HCT116 (cell line): Measurements from ENCODE around the gene DOCK3. TPM values are rescaled to one million over a fixed set of nuclear protein-coding genes. Genes with fewer than 3 reads are reported as not detected.

Experiments
- ATAC-seq: fragments of 200-7000 bp; cut with Tn5 transposase; 2 replicates; pipeline ENCODE4 v1.9.1; 2020; ENCODE audit warnings: mild to moderate bottlenecking, moderate library complexity
- BruUV-seq: library from RNA; stranded (reverse); fragments of 400-500 nt; replicated peaks from 2 replicates; lab custom pipeline; 2021; lab: Mats Ljungman, UMichigan
- CTCF ChIA-PET: fragments of 300-600 bp; sonication (Branson Sonifier 250); formaldehyde crosslinking; loops from one replicate; lab custom pipeline; 2021; ENCODE audit warnings: antibody characterized with exemption; lab: Charles Lee
- POLR2A ChIA-PET: fragments of 300-600, 350-600 bp; sonication (Branson Sonifier 250); formaldehyde crosslinking; loops from one replicate; lab custom pipeline; 2021; ENCODE audit warnings: antibody characterized with exemption; lab: Charles Lee
- RAD21 ChIA-PET, 2 experiments: fragments of 300-600 bp; sonication (Branson Sonifier 250); formaldehyde crosslinking; loops; one replicate each; lab custom pipeline; 2023; ENCODE audit warnings: low total read pairs in 2 of 2; ENCODE audit not compliant: uncharacterized antibody in 2 of 2, unreplicated experiment in 2 of 2, low non-redundant PET in 1 of 2; lab: Charles Lee
- DNase-seq: peaks from one replicate; pipeline ENCODE4 v3.0.0-alpha.2; 2010; ENCODE audit warnings: low read depth, low spot score
- H2AFZ ChIP-seq: fragments of 200-600 bp; shearing (Covaris generic), sonication (generic); 2 replicates; pipeline ENCODE4 v1.6.1; 2017; ENCODE audit warnings: low read depth, mixed run types, mixed read lengths, antibody characterized with exemption, low read length; ENCODE audit not compliant: poor library complexity, severe bottlenecking
- H3K27ac ChIP-seq: 2 replicates; pipeline ENCODE4 v1.5.1; 2012; ENCODE audit warnings: low read depth, low read length
- H3K27me3 ChIP-seq: fragments of 200-600 bp; sonication (generic); 2 replicates; pipeline ENCODE4 v1.6.1; 2016; ENCODE audit warnings: mixed run types, low read length, mixed read lengths; ENCODE audit not compliant: insufficient read depth
- H3K36me3 ChIP-seq, 2 experiments: fragments of 200-500 bp in 1 of 2; fragments of 200-600 bp in 1 of 2; sonication (Bioruptor generic) in 1 of 2; sonication (generic) in 1 of 2; 2 replicates each; pipeline versions ENCODE4 v1.5.1 to v1.6.1; 2014 to 2016; ENCODE audit warnings: low read length in 2 of 2, inconsistent platforms in 1 of 2, mixed read lengths in 1 of 2, mixed run types in 1 of 2; ENCODE audit not compliant: insufficient read depth in 2 of 2, control insufficient read depth in 1 of 2
- H3K4me1 ChIP-seq, 2 experiments: fragments of 200-600 bp in 1 of 2; sonication (generic) in 1 of 2; 2 replicates each; pipeline versions ENCODE4 v1.5.1 to v1.6.1; 2012 to 2017; ENCODE audit warnings: low read length in 2 of 2, inconsistent platforms in 1 of 2, mild to moderate bottlenecking in 1 of 2, mixed read lengths in 1 of 2, mixed run types in 1 of 2, moderate library complexity in 1 of 2; ENCODE audit not compliant: insufficient read depth in 2 of 2, control insufficient read depth in 1 of 2
- H3K4me2 ChIP-seq: fragments of 200-600 bp; sonication (generic); 2 replicates; pipeline ENCODE4 v1.6.1; 2017; ENCODE audit warnings: mixed run types, low read length, mixed read lengths
- H3K4me3 ChIP-seq, 2 experiments: fragments of 200-600 bp in 1 of 2; sonication (generic) in 1 of 2; replicated peaks in 1 of 2; 2 replicates each; pipeline ENCODE4 v1.5.1; 2011 to 2016; ENCODE audit warnings: low read length in 2 of 2, control low read depth in 1 of 2, low read depth in 1 of 2, mild to moderate bottlenecking in 1 of 2, mixed read lengths in 1 of 2, mixed run types in 1 of 2
- H3K79me2 ChIP-seq: fragments of 200-600 bp; sonication (generic); 2 replicates; pipeline ENCODE4 v1.6.1; 2017; ENCODE audit warnings: mild to moderate bottlenecking, mixed run types, low read length, moderate library complexity, mixed read lengths; ENCODE audit not compliant: insufficient read depth
- H3K9ac ChIP-seq: fragments of 200-600 bp; sonication (generic); 2 replicates; pipeline ENCODE4 v1.6.1; 2016; ENCODE audit warnings: low read length, mixed read lengths
- H3K9me2 ChIP-seq: fragments of 200-600 bp; sonication (generic), shearing (Covaris generic); 2 replicates; pipeline ENCODE4 v1.6.1; 2017; ENCODE audit warnings: mixed run types, mild to moderate bottlenecking, moderate library complexity; ENCODE audit not compliant: insufficient read depth
- H3K9me3 ChIP-seq, 2 experiments: fragments of 200-500 bp in 1 of 2; fragments of 200-600 bp in 1 of 2; sonication (Bioruptor generic) in 1 of 2; sonication (generic) in 1 of 2; 2 replicates each; pipeline ENCODE4 v1.6.1; 2014 to 2017; ENCODE audit warnings: low read length in 2 of 2, mixed read lengths in 2 of 2, inconsistent platforms in 1 of 2, low read depth in 1 of 2, mild to moderate bottlenecking in 1 of 2, mixed run types in 1 of 2, moderate library complexity in 1 of 2; ENCODE audit not compliant: control insufficient read depth in 1 of 2, insufficient read depth in 1 of 2
- H4K20me1 ChIP-seq: fragments of 200-600 bp; sonication (generic), shearing (Covaris generic); 2 replicates; pipeline ENCODE4 v1.6.1; 2017; ENCODE audit warnings: mixed run types, mild to moderate bottlenecking, moderate library complexity; ENCODE audit not compliant: insufficient read depth
- ATF3 ChIP-seq: IDR thresholded peaks from 2 replicates; pipeline ENCODE4 v1.6.1; 2012
- CBX3 ChIP-seq: IDR thresholded peaks from 2 replicates; pipeline ENCODE4 v1.6.1; 2012; ENCODE audit warnings: low read depth
- EGR1 ChIP-seq: IDR thresholded peaks from 2 replicates; pipeline ENCODE4 v1.6.1; 2012; ENCODE audit warnings: low read depth
- EZH2phosphoT487 ChIP-seq: fragments of 200-600 bp; IDR thresholded peaks from 2 replicates; pipeline ENCODE4 v1.6.1; 2018; ENCODE audit warnings: antibody characterized with exemption, borderline replicate concordance
- FOSL1 ChIP-seq: IDR thresholded peaks from 2 replicates; pipeline ENCODE4 v1.6.1; 2012; ENCODE audit warnings: low read depth
- JUND ChIP-seq: IDR thresholded peaks from 2 replicates; pipeline ENCODE4 v1.6.1; 2012
- MAX ChIP-seq: IDR thresholded peaks from 2 replicates; pipeline ENCODE4 v1.6.1; 2012
- SP1 ChIP-seq: IDR thresholded peaks from 2 replicates; pipeline ENCODE4 v1.6.1; 2012; ENCODE audit warnings: low read depth
- TCF7L2 ChIP-seq: IDR thresholded peaks from 2 replicates; pipeline ENCODE4 v1.7.0; 2011; ENCODE audit warnings: borderline replicate concordance, inconsistent platforms; ENCODE audit not compliant: insufficient read depth, insufficient read length; ENCODE audit errors: extremely low read depth
- YY1 ChIP-seq: IDR thresholded peaks from 2 replicates; pipeline ENCODE4 v1.6.1; 2011; ENCODE audit warnings: low read length, low read depth, moderate library complexity, mild to moderate bottlenecking; ENCODE audit not compliant: insufficient replicate concordance; ENCODE audit errors: extremely low read depth
- ZFX ChIP-seq: fragments of 450-650 bp; IDR thresholded peaks from 2 replicates; pipeline ENCODE4 v1.6.1; 2017
- intact Hi-C: fragments of 100-400 bp; cut with micrococcal nuclease; formaldehyde crosslinking; loops from 2 replicates; pipeline ENCODE4 v1.10.0; 2022
- total RNA-seq: library from RNA; stranded (reverse); gene quantifications from one replicate; pipeline ENCODE4 v1.2.1, GENCODE V29; 2021; ENCODE audit not compliant: unreplicated experiment

Gene DOCK3
- total RNA-seq, 1 experiment from 2014 or later, result 4.2 TPM

GRCh38 chr3:51360806-51361205, 686.1 kb downstream of the DOCK3 start:
- Histone ChIP-seq H2AFZ (no peak overlapping the region), H3K27me3 (no peaks in the 10 kb centered on the region), H3K9me2 (no peaks in the 10 kb centered on the region), H3K4me3 (no peak overlapping the region), H3K36me3 (no peaks in the 10 kb centered on the region), H4K20me1 (no peaks in the 10 kb centered on the region), H3K9ac (no peak overlapping the region), H3K4me2 (no peak overlapping the region), H3K9me3 (no peaks in the 10 kb centered on the region), H3K79me2 (no peaks in the 10 kb centered on the region), H3K27ac (no peak overlapping the region), H3K4me1 (no peaks in the 10 kb centered on the region)
- DNase-seq, result no peak
- no peak for ATAC-seq
- BruUV-seq, result no TSS peak
- RAD21 ChIA-PET, result no interaction called here
- POLR2A ChIA-PET, result no interaction called here
- no peak for TF ChIP-seq JUND
- TF ChIP-seq FOSL1, result no peak
- TF ChIP-seq TCF7L2, result no peak
- no peak for TF ChIP-seq CBX3
- no peak for TF ChIP-seq MAX
- no peak for TF ChIP-seq EZH2phosphoT487
- no peak for TF ChIP-seq SP1
- no peak for TF ChIP-seq YY1
- TF ChIP-seq EGR1, result no peak
- TF ChIP-seq ATF3, result no peak
- TF ChIP-seq ZFX, result no peak
- intact Hi-C loops, result no loop called here
- CTCF ChIA-PET, result no interaction called here

- POLR2A ChIA-PET, result no interaction called here
- Histone ChIP-seq H3K27me3 (no peaks in the 10 kb centered on the region), H4K20me1 (no peaks in the 10 kb centered on the region), H3K4me2 (no peak overlapping the region), H3K9me3 (no peaks in the 10 kb centered on the region), H3K79me2 (no peaks in the 10 kb centered on the region), H3K27ac (no peak overlapping the region), H3K9ac (no peak overlapping the region), H3K9me2 (no peaks in the 10 kb centered on the region), H2AFZ (no peak overlapping the region), H3K4me1 (no peaks in the 10 kb centered on the region), H3K4me3 (no peak overlapping the region), H3K36me3 (no peaks in the 10 kb centered on the region)
- no TSS peak for BruUV-seq
- RAD21 ChIA-PET, result no interaction called here
- DNase-seq (no peak), ATAC-seq (no peak)
- no peak for TF ChIP-seq EZH2phosphoT487
- TF ChIP-seq JUND, result no peak
- CTCF ChIA-PET, result no interaction called here
- intact Hi-C loops, result no loop called here
Measured at GRCh38 chr3:51361746-51362145, 687.0 kb downstream of the DOCK3 start.
